Vagina (tissue), 2 donors: ENCODE results near the gene BPIFB4.

ENCODE experiments used
- POLR2A ChIP-seq, 2 donors: fragments of 450-650 bp; IDR thresholded peaks; one replicate each; pipeline ENCODE4 v1.6.1; 2017; ENCODE audit warnings: antibody characterized with exemption in 2 of 2, mild to moderate bottlenecking in 2 of 2, moderate library complexity in 2 of 2
- TF ChIP-seq, protein P1 (sequence below), 3 experiments: fragments of 450-650 bp in 2 of 3; fragments of 200-600 bp in 1 of 3; sonication (generic) in 1 of 3; IDR thresholded peaks; one replicate each; pipeline ENCODE4 v1.5.1; 2017 to 2019; ENCODE audit warnings: antibody characterized with exemption in 3 of 3, mild to moderate bottlenecking in 2 of 3, moderate library complexity in 2 of 3

GRCh38 chr20:33091693-33092092, 12.2 kb downstream of the BPIFB4 start:
- TF ChIP-seq, protein P1, sequence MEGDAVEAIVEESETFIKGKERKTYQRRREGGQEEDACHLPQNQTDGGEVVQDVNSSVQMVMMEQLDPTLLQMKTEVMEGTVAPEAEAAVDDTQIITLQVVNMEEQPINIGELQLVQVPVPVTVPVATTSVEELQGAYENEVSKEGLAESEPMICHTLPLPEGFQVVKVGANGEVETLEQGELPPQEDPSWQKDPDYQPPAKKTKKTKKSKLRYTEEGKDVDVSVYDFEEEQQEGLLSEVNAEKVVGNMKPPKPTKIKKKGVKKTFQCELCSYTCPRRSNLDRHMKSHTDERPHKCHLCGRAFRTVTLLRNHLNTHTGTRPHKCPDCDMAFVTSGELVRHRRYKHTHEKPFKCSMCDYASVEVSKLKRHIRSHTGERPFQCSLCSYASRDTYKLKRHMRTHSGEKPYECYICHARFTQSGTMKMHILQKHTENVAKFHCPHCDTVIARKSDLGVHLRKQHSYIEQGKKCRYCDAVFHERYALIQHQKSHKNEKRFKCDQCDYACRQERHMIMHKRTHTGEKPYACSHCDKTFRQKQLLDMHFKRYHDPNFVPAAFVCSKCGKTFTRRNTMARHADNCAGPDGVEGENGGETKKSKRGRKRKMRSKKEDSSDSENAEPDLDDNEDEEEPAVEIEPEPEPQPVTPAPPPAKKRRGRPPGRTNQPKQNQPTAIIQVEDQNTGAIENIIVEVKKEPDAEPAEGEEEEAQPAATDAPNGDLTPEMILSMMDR (IDR thresholded peaks at IDR 0.05) = no peak
- TF ChIP-seq POLR2A (IDR thresholded peaks at IDR 0.05) = no peak
